C4-2B (cell line): ENCODE measurements around the gene AUTS2.

Experiments
- H3K27ac ChIP-seq: fragments of 450-650 bp; 2 replicates; pipeline ENCODE4 v1.5.1; 2017
- CTCF ChIP-seq: fragments of 450-650 bp; conservative IDR thresholded peaks from 2 replicates; pipeline ENCODE4 v1.5.1; 2017; ENCODE audit warnings: mild to moderate bottlenecking
- ZFX ChIP-seq: fragments of 450-650 bp; IDR thresholded peaks from 2 replicates; pipeline ENCODE4 v1.6.1; 2017

AUTS2 gene

GRCh38 chr7:69929622-69930021, 331.3 kb downstream of the AUTS2 start:
- TF ChIP-seq ZFX (no peak), CTCF (no peak)
- no peak overlapping the region for H3K27ac ChIP-seq

- no peak overlapping the region for H3K27ac ChIP-seq
- TF ChIP-seq CTCF = peak; percentile 75
- TF ChIP-seq ZFX = no peak
Measured at GRCh38 chr7:69932034-69932628, 333.9 kb downstream of the AUTS2 start.

DNA sequence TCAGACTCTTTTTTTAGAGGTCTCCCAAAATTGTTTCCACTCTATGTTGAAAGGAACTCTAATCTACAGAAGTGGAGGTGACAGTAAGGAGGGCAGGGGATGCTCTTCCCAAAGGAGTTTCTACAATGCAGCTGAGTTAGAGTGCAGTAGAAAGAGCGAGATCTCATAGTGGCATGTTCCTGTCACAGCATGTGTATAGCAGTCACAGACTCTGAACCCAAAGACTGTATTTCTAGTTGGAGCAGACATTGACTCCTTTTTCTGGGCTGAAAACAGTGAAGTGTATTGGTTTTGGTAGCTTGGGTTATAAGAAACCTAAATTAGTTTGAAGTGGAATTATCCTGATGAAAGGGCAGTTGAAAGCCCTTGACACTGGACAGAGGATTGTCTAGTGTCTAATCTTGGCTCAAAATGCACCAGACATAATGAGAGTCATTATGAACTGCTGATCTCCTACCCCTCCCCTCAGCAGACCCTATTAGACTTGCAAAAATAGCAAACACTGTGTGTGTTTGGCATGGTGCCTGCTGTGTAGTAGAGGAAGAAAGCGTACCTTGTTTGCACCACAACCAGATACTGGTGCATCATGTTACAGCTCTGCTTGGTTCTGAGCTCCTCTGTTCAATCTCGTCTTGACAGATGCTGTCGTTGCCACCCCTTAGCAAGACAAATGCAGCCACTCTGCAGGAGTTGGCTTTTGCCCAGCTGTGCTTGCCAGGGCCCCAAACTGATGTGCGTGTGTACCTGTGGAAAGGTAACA, 336.0 kb downstream of the AUTS2 start:
- TF ChIP-seq CTCF = no peak
- no peak overlapping the region for H3K27ac ChIP-seq

- no peak for TF ChIP-seq ZFX
- no peak for TF ChIP-seq CTCF
- H3K27ac ChIP-seq = no peak overlapping the region
Measured at GRCh38 chr7:69935107-69935506, 336.8 kb downstream of the AUTS2 start.

- H3K27ac ChIP-seq = no peak overlapping the region
- no peak for TF ChIP-seq ZFX
- no peak for TF ChIP-seq CTCF
Measured at GRCh38 chr7:69937097-69937496, 338.8 kb downstream of the AUTS2 start.

DNA sequence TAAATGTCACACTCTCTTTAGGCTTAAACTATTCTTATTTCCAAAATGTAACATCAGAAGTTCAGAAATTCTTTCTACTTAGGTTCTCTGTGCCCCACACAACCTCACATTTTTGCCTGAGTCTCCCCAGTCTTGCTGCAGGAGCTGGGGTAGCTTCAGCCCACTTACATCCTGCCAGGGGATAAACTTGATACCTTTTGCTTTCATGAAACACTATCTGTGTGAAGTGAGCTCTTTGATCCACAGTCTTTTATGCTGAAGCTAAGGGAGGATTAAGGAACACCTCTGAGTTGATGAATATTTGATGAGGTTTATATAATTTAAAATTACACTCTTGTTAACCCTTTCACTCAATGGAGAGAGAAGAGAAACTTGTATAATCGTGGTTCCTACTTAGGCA, 341.0 kb downstream of the AUTS2 start:
- no peak overlapping the region for H3K27ac ChIP-seq
- TF ChIP-seq ZFX (no peak), CTCF (no peak)

- H3K27ac ChIP-seq = no peak overlapping the region
- TF ChIP-seq ZFX (no peak), CTCF (no peak)
Measured at GRCh38 chr7:69941077-69941651, 342.9 kb downstream of the AUTS2 start.
